DND-41 (cell line): ENCODE results near the gene PES1.
"Not testable (repeated sequence)": the region's sequence is repeated elsewhere in the genome, so short reads cannot be mapped to it uniquely, and the experiment has no call there.

Experiments used
- CTCF ChIP-seq: IDR thresholded peaks from 2 replicates; pipeline ENCODE4 v1.5.1; 2012; ENCODE audit warnings: borderline replicate concordance, low read length, moderate library complexity, mild to moderate bottlenecking; ENCODE audit not compliant: poor library complexity, severe bottlenecking; ENCODE audit errors: extremely low read depth
- EZH2 ChIP-seq: IDR thresholded peaks from 3 replicates; pipeline ENCODE4 v1.6.1; 2012; ENCODE audit warnings: borderline replicate concordance, low read depth, mild to moderate bottlenecking, moderate library complexity, low read length, inconsistent platforms; ENCODE audit not compliant: severe bottlenecking

- not testable (repeated sequence) for TF ChIP-seq EZH2, CTCF
These were observed 39.8 kb upstream of the PES1 start for GRCh38 chr22:30631469-30631868.
